Endodermal cell (in vitro differentiated cells): ENCODE data around the gene CPED1. TPM values are rescaled to one million over a fixed set of nuclear protein-coding genes. Genes with fewer than 3 reads are reported as not detected.

Source experiments
- DNase-seq: peaks from one replicate; pipeline ENCODE4 v3.0.0-alpha.2; 2017
- H3K27ac ChIP-seq: 2 replicates; pipeline ENCODE4 v1.5.1; 2013; ENCODE audit warnings: mild to moderate bottlenecking, low read depth, low read length, moderate library complexity
- H3K27me3 ChIP-seq: 2 replicates; pipeline ENCODE4 v1.6.1; 2013; ENCODE audit warnings: mild to moderate bottlenecking, low read length, moderate library complexity; ENCODE audit not compliant: insufficient read depth, control insufficient read depth, poor library complexity, severe bottlenecking
- H3K36me3 ChIP-seq: 2 replicates; pipeline ENCODE4 v1.7.0; 2013; ENCODE audit warnings: mild to moderate bottlenecking, low read length, moderate library complexity; ENCODE audit not compliant: control insufficient read depth, insufficient read depth
- H3K4me1 ChIP-seq: one replicate; pipeline ENCODE4 v1.7.0; 2013; ENCODE audit warnings: low read length; ENCODE audit not compliant: control insufficient read depth, insufficient read depth
- H3K4me3 ChIP-seq: 2 replicates; pipeline ENCODE4 v1.5.1; 2013; ENCODE audit warnings: mild to moderate bottlenecking, low read length, moderate library complexity
- H3K9ac ChIP-seq: 2 replicates; pipeline ENCODE4 v1.6.1; 2013; ENCODE audit warnings: mild to moderate bottlenecking, low read length, moderate library complexity; ENCODE audit not compliant: poor library complexity, severe bottlenecking; ENCODE audit errors: extremely low read depth
- H3K9me3 ChIP-seq: 2 replicates; pipeline ENCODE4 v1.6.1; 2013; ENCODE audit warnings: mild to moderate bottlenecking, low read length, moderate library complexity; ENCODE audit not compliant: control insufficient read depth
- H3K27ac Mint-ChIP-seq: 2 replicates; pipeline ENCODE4 v1.8.0; 2020; ENCODE audit warnings: mixed read lengths
- H3K27me3 Mint-ChIP-seq: 2 replicates; pipeline ENCODE4 v1.8.0; 2021; ENCODE audit warnings: mild to moderate bottlenecking, mixed read lengths; ENCODE audit not compliant: insufficient read depth
- H3K36me3 Mint-ChIP-seq: 2 replicates; pipeline ENCODE4 v1.8.0; 2020; ENCODE audit warnings: low read depth, mixed read lengths
- H3K4me1 Mint-ChIP-seq: 2 replicates; pipeline ENCODE4 v1.8.0; 2020; ENCODE audit warnings: mixed read lengths
- H3K4me3 Mint-ChIP-seq: 2 replicates; pipeline ENCODE4 v1.8.0; 2020; ENCODE audit warnings: mild to moderate bottlenecking, moderate library complexity, mixed read lengths
- H3K9me3 Mint-ChIP-seq: 2 replicates; pipeline ENCODE4 v1.8.0; 2020; ENCODE audit warnings: mild to moderate bottlenecking, mixed read lengths
- WGBS, 2 experiments: methylation state at CpG; one replicate each; pipeline versions ENCODE4 v1.1.5 to v1.1.7; 2013; ENCODE audit warnings: missing lambda C conversion rate in 2 of 2, mixed read lengths in 1 of 2; ENCODE audit not compliant: insufficient coverage in 1 of 2, insufficient read length in 1 of 2; 5-methylcytosine and 5-hydroxymethylcytosine counted together
- total RNA-seq, 2 donors: library from RNA; stranded (reverse); fragmentation: NEBNext Ultra II Directional in 1 of 2; extraction: Animal tissue kit (Norgen Biotek cat#: 25700) in 1 of 2; gene quantifications; 2 replicates in 1 of 2; 3 replicates in 1 of 2; pipeline ENCODE4 v1.2.1, GENCODE V29; 2021
- TF ChIP-seq, protein P1 (sequence below): fragments of 200-600 bp; sonication (generic); conservative IDR thresholded peaks from 2 replicates; pipeline ENCODE4 v1.5.0; 2021; ENCODE audit warnings: antibody characterized with exemption, mild to moderate bottlenecking

Gene CPED1
- total RNA-seq, 2 donors from 2014 or later, result 1.1 TPM; not detected in 1

DNA sequence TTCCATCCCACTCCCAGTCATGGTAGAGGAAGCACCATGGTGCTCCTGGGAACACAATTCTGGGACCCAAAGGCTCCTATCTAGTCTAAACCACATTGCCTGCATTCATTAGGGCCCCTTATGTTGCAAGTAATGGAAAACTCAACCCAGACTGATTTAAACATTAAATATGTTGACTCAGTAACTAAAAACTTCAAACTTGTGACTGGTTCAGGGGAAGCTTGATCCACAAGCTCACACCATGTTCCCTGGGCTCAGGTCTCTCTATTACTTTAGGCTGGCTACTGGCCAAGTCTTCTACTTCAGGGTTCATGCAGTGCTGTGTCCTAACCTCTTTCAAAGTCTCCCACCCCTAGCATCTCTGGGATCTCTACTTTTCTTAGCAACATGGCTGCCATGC lies 353.4 kb downstream of the CPED1 start:
- Histone ChIP-seq H3K27me3 (no peaks in the 10 kb centered on the region), H3K9me3 (no peaks in the 10 kb centered on the region), H3K27ac (no peak overlapping the region), H3K9ac (no peak overlapping the region), H3K36me3 (peaks cover 14% of the 10 kb centered on the region), H3K4me3 (no peak overlapping the region), H3K4me1 (no peaks in the 10 kb centered on the region)
- no peaks in the 10 kb centered on the region for H3K27me3 Mint-ChIP-seq
- no peaks in the 10 kb centered on the region for H3K4me1 Mint-ChIP-seq
- no peak overlapping the region for H3K27ac Mint-ChIP-seq
- TF ChIP-seq, protein P1, sequence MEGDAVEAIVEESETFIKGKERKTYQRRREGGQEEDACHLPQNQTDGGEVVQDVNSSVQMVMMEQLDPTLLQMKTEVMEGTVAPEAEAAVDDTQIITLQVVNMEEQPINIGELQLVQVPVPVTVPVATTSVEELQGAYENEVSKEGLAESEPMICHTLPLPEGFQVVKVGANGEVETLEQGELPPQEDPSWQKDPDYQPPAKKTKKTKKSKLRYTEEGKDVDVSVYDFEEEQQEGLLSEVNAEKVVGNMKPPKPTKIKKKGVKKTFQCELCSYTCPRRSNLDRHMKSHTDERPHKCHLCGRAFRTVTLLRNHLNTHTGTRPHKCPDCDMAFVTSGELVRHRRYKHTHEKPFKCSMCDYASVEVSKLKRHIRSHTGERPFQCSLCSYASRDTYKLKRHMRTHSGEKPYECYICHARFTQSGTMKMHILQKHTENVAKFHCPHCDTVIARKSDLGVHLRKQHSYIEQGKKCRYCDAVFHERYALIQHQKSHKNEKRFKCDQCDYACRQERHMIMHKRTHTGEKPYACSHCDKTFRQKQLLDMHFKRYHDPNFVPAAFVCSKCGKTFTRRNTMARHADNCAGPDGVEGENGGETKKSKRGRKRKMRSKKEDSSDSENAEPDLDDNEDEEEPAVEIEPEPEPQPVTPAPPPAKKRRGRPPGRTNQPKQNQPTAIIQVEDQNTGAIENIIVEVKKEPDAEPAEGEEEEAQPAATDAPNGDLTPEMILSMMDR, result no peak
- DNase-seq, result no peak
- H3K9me3 Mint-ChIP-seq, result no peaks in the 10 kb centered on the region
- H3K36me3 Mint-ChIP-seq, result peaks cover 14% of the 10 kb centered on the region
- H3K4me3 Mint-ChIP-seq, result no peak overlapping the region

DNA sequence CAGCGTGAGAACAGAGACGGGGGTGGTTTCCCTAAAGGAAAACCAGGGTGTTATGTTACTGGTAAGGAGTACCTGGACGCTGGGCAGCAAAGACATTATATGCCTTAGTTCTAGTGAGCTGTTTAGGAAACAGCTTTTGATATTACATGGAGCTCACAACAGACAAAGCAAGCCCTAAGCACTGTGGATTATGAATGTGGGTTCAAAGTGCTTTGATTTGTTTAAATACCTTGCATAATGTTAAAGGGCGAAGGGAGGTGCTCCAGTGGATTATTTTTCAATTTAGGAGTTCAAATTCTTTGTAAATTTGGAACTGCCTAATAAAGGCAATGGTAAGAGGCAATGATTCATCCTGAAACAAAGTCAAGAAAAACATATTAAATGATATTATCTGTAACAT lies 354.1 kb downstream of the CPED1 start:
- no peak overlapping the region for H3K27ac ChIP-seq
- no peak overlapping the region for H3K9ac ChIP-seq
- no peaks in the 10 kb centered on the region for H3K9me3 ChIP-seq
- Mint-ChIP-seq H3K36me3 (peaks cover 20% of the 10 kb centered on the region), H3K4me1 (no peaks in the 10 kb centered on the region), H3K4me3 (no peak overlapping the region), H3K27ac (no peak overlapping the region), H3K9me3 (no peaks in the 10 kb centered on the region), H3K27me3 (no peaks in the 10 kb centered on the region)
- no peak for DNase-seq
- no peaks in the 10 kb centered on the region for H3K4me1 ChIP-seq
- WGBS, 2 experiments, result 96 to 98% methylated on average over 4 of the region's 4 CpGs
- H3K27me3 ChIP-seq, result no peaks in the 10 kb centered on the region
- H3K36me3 ChIP-seq, result peaks cover 20% of the 10 kb centered on the region
- TF ChIP-seq, protein P1, result no peak
- no peak overlapping the region for H3K4me3 ChIP-seq

DNA sequence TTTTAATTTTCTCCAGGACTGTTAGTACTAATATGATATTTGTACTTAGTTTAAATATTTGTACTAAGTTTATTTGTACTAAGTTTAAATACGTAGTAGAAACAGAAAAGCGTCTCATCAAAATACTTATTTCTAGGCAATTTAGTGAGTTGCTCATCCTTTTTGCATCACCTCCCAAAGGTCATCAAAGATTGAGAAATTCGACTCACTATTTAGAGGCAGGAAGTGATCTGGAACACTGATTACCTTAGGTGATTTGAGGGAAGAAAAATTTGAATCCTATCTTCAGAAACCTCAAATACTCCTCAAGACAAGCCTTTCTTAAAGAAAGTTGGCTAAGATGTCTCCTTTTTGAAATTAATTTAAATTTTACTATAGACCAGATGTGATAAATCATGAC lies 354.8 kb downstream of the CPED1 start:
- peaks cover 20% of the 10 kb centered on the region for H3K36me3 ChIP-seq
- H3K27ac ChIP-seq, result no peak overlapping the region
- peaks cover 20% of the 10 kb centered on the region for H3K36me3 Mint-ChIP-seq
- H3K27me3 ChIP-seq, result no peaks in the 10 kb centered on the region
- TF ChIP-seq, protein P1, result no peak
- WGBS, 2 experiments, result 94 to 100% methylated on average over 2 to 3 of the region's 3 CpGs
- no peaks in the 10 kb centered on the region for H3K4me1 Mint-ChIP-seq
- no peak for DNase-seq
- H3K4me3 Mint-ChIP-seq, result no peak overlapping the region
- H3K9me3 ChIP-seq, result no peaks in the 10 kb centered on the region
- no peaks in the 10 kb centered on the region for H3K9me3 Mint-ChIP-seq
- no peaks in the 10 kb centered on the region for H3K27me3 Mint-ChIP-seq
- H3K9ac ChIP-seq, result no peak overlapping the region
- no peak overlapping the region for H3K27ac Mint-ChIP-seq
- no peaks in the 10 kb centered on the region for H3K4me1 ChIP-seq
- H3K4me3 ChIP-seq, result no peak overlapping the region
